ENCODE measurements around the gene MTCH1. TPM values are rescaled to one million over a fixed set of nuclear protein-coding genes. Genes with fewer than 3 reads are reported as not detected.
A peak's percentile ranks its signal among the peaks of the same experiment; 100 is the strongest.

MTCH1 gene
- total and polyA plus RNA-seq, 10 of the 15 experiments (the other 5 are each of a cell fraction or from before 2014, with no cell fraction given), result 7.2 to 128 (median 85.2) TPM

DNA sequence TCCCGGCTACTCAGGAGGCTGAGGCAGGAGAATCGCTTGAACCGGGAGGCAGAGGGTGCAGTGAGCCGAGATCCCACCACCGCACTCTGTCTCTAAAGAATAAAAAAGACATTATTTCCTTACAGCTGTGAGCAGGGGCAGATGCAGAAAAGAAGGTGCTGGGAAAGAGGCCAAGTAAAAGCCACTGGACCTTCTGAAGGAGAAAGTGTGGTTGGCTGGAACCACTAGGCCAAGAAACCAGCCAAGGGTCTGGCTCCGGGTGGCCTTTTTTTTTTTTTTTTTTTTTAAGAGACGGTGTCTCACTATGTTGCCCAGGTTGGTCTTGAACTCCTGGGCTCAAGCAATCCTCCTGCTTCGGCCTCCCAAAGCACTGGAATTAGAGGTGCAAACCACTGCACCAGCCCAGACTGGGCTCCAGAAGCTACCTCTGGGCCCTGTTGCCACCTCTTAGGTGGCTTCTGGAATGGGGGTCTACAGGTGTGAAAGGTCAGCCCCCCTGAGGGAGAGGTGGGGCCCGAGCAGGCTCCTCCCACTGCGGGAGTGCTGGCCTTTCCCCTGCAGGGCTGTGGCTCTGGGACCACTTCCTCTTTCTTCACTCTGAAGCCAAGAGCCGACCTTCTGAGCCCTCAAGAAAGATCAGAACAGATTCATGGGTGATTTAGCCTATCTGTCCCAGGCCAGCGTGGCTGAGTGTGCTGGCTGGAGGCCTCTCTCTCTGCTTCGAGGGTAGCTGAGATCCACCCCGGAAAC, 19.2 kb upstream of the MTCH1 start, which contains the start of gene FGD2 (continued):
- TF ChIP-seq SMAD1 (IDR thresholded peaks at IDR 0.05; ENCODE audit: low read depth, partially characterized antibody), result no peak
- TF ChIP-seq, protein P1, sequence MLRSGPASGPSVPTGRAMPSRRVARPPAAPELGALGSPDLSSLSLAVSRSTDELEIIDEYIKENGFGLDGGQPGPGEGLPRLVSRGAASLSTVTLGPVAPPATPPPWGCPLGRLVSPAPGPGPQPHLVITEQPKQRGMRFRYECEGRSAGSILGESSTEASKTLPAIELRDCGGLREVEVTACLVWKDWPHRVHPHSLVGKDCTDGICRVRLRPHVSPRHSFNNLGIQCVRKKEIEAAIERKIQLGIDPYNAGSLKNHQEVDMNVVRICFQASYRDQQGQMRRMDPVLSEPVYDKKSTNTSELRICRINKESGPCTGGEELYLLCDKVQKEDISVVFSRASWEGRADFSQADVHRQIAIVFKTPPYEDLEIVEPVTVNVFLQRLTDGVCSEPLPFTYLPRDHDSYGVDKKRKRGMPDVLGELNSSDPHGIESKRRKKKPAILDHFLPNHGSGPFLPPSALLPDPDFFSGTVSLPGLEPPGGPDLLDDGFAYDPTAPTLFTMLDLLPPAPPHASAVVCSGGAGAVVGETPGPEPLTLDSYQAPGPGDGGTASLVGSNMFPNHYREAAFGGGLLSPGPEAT (IDR thresholded peaks at IDR 0.05; ENCODE audit: low read depth), result no peak
- no peak for TF ChIP-seq LARP7 (IDR thresholded peaks at IDR 0.05)
- peak; percentile 11 for TF ChIP-seq MEF2B (IDR thresholded peaks at IDR 0.05; ENCODE audit: partially characterized antibody, poor library complexity, severe bottlenecking)
- TF ChIP-seq, protein P2, sequence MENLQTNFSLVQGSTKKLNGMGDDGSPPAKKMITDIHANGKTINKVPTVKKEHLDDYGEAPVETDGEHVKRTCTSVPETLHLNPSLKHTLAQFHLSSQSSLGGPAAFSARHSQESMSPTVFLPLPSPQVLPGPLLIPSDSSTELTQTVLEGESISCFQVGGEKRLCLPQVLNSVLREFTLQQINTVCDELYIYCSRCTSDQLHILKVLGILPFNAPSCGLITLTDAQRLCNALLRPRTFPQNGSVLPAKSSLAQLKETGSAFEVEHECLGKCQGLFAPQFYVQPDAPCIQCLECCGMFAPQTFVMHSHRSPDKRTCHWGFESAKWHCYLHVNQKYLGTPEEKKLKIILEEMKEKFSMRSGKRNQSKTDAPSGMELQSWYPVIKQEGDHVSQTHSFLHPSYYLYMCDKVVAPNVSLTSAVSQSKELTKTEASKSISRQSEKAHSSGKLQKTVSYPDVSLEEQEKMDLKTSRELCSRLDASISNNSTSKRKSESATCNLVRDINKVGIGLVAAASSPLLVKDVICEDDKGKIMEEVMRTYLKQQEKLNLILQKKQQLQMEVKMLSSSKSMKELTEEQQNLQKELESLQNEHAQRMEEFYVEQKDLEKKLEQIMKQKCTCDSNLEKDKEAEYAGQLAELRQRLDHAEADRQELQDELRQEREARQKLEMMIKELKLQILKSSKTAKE (IDR thresholded peaks at IDR 0.05; ENCODE audit: low read depth, poor library complexity, severe bottlenecking), result no peak
- 0 out of 2 replicates have a peak, but pooled peaks have one; percentile 19 for TF ChIP-seq BACH1 (IDR thresholded peaks at IDR 0.05; ENCODE audit: borderline replicate concordance)
- TF ChIP-seq PAX5 (IDR thresholded peaks at IDR 0.05; ENCODE audit: borderline replicate concordance, low read depth, low read length), result no peak
- no peak for TF ChIP-seq KLF5 (IDR thresholded peaks at IDR 0.05; ENCODE audit: partially characterized antibody)
- TF ChIP-seq DPF2 (IDR thresholded peaks at IDR 0.05), result peak; percentile 64
- no peak for TF ChIP-seq FOXK2 (IDR thresholded peaks at IDR 0.05)
- TF ChIP-seq EP300 (IDR thresholded peaks at IDR 0.05; ENCODE audit: borderline replicate concordance in 1 of 2, control insufficient read depth in 1 of 2, low read depth in 2 of 2, low read length in 2 of 2), result peak; percentile 23 to 50; a peak in 1 of 4 replicates
- TF ChIP-seq MXI1 (IDR thresholded peaks at IDR 0.05; ENCODE audit: low read depth, low read length), result peak; percentile 67
- peak; percentile 73 for TF ChIP-seq POLR2AphosphoS5 (IDR thresholded peaks at IDR 0.05; ENCODE audit: low read length)
- no peak for TF ChIP-seq FOS (IDR thresholded peaks at IDR 0.05; ENCODE audit: borderline replicate concordance, extremely low read depth, insufficient read length)
- TF ChIP-seq SRF (IDR thresholded peaks at IDR 0.05; ENCODE audit: low read depth in 2 of 2, low read length in 2 of 2), result 0 out of 4 replicates have a peak, but pooled peaks of 1 of the 2 experiments have one; percentile 57
- TF ChIP-seq CHD1 (IDR thresholded peaks at IDR 0.05; ENCODE audit: low read depth, low read length), result no peak
- TF ChIP-seq CREM (IDR thresholded peaks at IDR 0.05; ENCODE audit: low read depth), result no peak
- peak; percentile 50 for TF ChIP-seq RUNX3 (IDR thresholded peaks at IDR 0.05; ENCODE audit: low read length)
- no peak for TF ChIP-seq EZH2 (IDR thresholded peaks at IDR 0.05; ENCODE audit: borderline replicate concordance, control insufficient read depth, low read depth, low read length)
- no peak for TF ChIP-seq MYC (IDR thresholded peaks at IDR 0.05; ENCODE audit: insufficient read depth, insufficient read length, insufficient replicate concordance, low read length, severe bottlenecking)
- no peak for TF ChIP-seq CEBPB (IDR thresholded peaks at IDR 0.05; ENCODE audit: borderline replicate concordance in 1 of 2, low read depth in 2 of 2, low read length in 2 of 2)
- no peak for TF ChIP-seq PAX8 (IDR thresholded peaks at IDR 0.05)
- no peak for TF ChIP-seq CBX3 (IDR thresholded peaks at IDR 0.05; ENCODE audit: borderline replicate concordance, low read depth)
- no peak for TF ChIP-seq WRNIP1 (IDR thresholded peaks at IDR 0.05; ENCODE audit: borderline replicate concordance, low read depth, low read length)
- TF ChIP-seq TAF1 (IDR thresholded peaks at IDR 0.05; ENCODE audit: borderline replicate concordance, low read depth, low read length), result peak; percentile 69; the same call in 1 of the 2 replicates
- TF ChIP-seq TBL1XR1 (IDR thresholded peaks at IDR 0.05; ENCODE audit: low read depth, low read length), result no peak
- no peak for TF ChIP-seq JUNB (IDR thresholded peaks at IDR 0.05)
- no peak for TF ChIP-seq YBX1 (IDR thresholded peaks at IDR 0.05)
- TF ChIP-seq PML (IDR thresholded peaks at IDR 0.05; ENCODE audit: low read length), result no peak
- peak; percentile 75 for TF ChIP-seq POLR2A (IDR thresholded peaks at IDR 0.05; ENCODE audit: low read depth, low read length)
